ENCODE results near the gene FAM107B.

GRCh38 chr10:14478201-14478600 lies 296.5 kb downstream of the FAM107B start:
- TF ChIP-seq HIC2 (CRISPR knock-in tag; IDR thresholded peaks at IDR 0.05; ENCODE audit: low read depth), result no peak
- TF ChIP-seq GPBP1L1 (CRISPR knock-in tag; IDR thresholded peaks at IDR 0.05), result no peak
- TF ChIP-seq ZFP91 (CRISPR knock-in tag; IDR thresholded peaks at IDR 0.05; ENCODE audit: borderline replicate concordance), result no peak
- no peak for TF ChIP-seq POLR2A (IDR thresholded peaks at IDR 0.05; ENCODE audit: insufficient read depth in 1 of 2, low read depth in 2 of 2, low read length in 2 of 2)
- no peak for TF ChIP-seq IRF1 (CRISPR knock-in tag; IDR thresholded peaks at IDR 0.05; ENCODE audit: low read depth)
- no peak for TF ChIP-seq SP1 (IDR thresholded peaks at IDR 0.05)
- TF ChIP-seq SP1 (CRISPR knock-in tag; IDR thresholded peaks at IDR 0.05), result no peak
- no peak for TF ChIP-seq ZNF768 (CRISPR knock-in tag; IDR thresholded peaks at IDR 0.05)
- no peak for TF ChIP-seq ZNF501 (CRISPR knock-in tag; IDR thresholded peaks at IDR 0.05)
